Endothelial cell of umbilical vein (primary cell): ENCODE results near the gene SPINT4. TPM values are rescaled to one million over a fixed set of nuclear protein-coding genes. Genes with fewer than 3 reads are reported as not detected.

Experiments
- BruUV-seq: library from RNA; stranded (reverse); fragments of 400-500 nt; replicated peaks from 2 replicates; lab custom pipeline; 2021; lab: Mats Ljungman, UMichigan
- CTCF ChIA-PET: fragments of 300-600, 350-600 bp; sonication (Branson Sonifier 250); formaldehyde crosslinking; loops from one replicate; lab custom pipeline; 2021; ENCODE audit warnings: antibody characterized with exemption, inconsistent platforms; lab: Charles Lee
- POLR2A ChIA-PET: fragments of 300-600, 350-600 bp; sonication (Branson Sonifier 250); formaldehyde crosslinking; loops from one replicate; lab custom pipeline; 2021; ENCODE audit warnings: antibody characterized with exemption, inconsistent platforms; lab: Charles Lee
- DNase-seq: peaks from one replicate; pipeline ENCODE4 v3.0.0-alpha.2; 2011; ENCODE audit warnings: low read depth, low spot score
- FAIRE-seq: peaks from 2 replicates; lab custom pipeline; 2011; peaks lifted over from hg19 to GRCh38; lab: Jason Lieb, UNC
- H2AFZ ChIP-seq: 2 replicates; pipeline ENCODE4 v1.6.0; 2012; ENCODE audit warnings: low read depth, low read length, control low read depth, inconsistent platforms
- H3K27ac ChIP-seq: 2 replicates; pipeline ENCODE4 v1.5.1; 2011; ENCODE audit warnings: low read depth, mild to moderate bottlenecking, control low read depth, low read length, moderate library complexity; ENCODE audit not compliant: insufficient read depth
- H3K27me3 ChIP-seq, 2 experiments: 2 replicates each; pipeline versions ENCODE4 v1.6.0 to v1.6.1; 2011; ENCODE audit warnings: low read length in 2 of 2, mixed read lengths in 1 of 2; ENCODE audit not compliant: control insufficient read depth in 2 of 2, insufficient read depth in 2 of 2
- H3K36me3 ChIP-seq, 2 experiments: 2 replicates in 1 of 2; 3 replicates in 1 of 2; pipeline ENCODE4 v1.5.1; 2011; ENCODE audit warnings: low read length in 2 of 2, mild to moderate bottlenecking in 1 of 2, moderate library complexity in 1 of 2; ENCODE audit not compliant: control insufficient read depth in 2 of 2, insufficient read depth in 2 of 2; ENCODE audit errors: extremely low read depth in 1 of 2
- H3K4me1 ChIP-seq: 3 replicates; pipeline ENCODE4 v1.5.1; 2011; ENCODE audit warnings: mild to moderate bottlenecking, low read length; ENCODE audit not compliant: control insufficient read depth, insufficient read depth; ENCODE audit errors: extremely low read depth
- H3K4me2 ChIP-seq: 2 replicates; pipeline ENCODE4 v1.6.1; 2011; ENCODE audit warnings: low read length, control low read depth, mixed read lengths; ENCODE audit not compliant: insufficient read depth
- H3K4me3 ChIP-seq, 3 experiments: fragments of 200-600 bp in 1 of 3; sonication (generic), shearing (Covaris generic) in 1 of 3; replicated peaks in 1 of 3; 2 replicates each; pipeline ENCODE4 v1.5.1; 2011 to 2016; ENCODE audit warnings: control low read depth in 3 of 3, low read length in 3 of 3, mild to moderate bottlenecking in 2 of 3, inconsistent platforms in 1 of 3, low read depth in 1 of 3, moderate library complexity in 1 of 3; ENCODE audit not compliant: insufficient read depth in 1 of 3
- H3K79me2 ChIP-seq: 2 replicates; pipeline ENCODE4 v1.6.0; 2012; ENCODE audit warnings: low read length, inconsistent platforms; ENCODE audit not compliant: control insufficient read depth, insufficient read depth
- H3K9ac ChIP-seq: replicated peaks from 2 replicates; pipeline ENCODE3; 2011; ENCODE audit warnings: low read length, control low read depth; ENCODE audit not compliant: insufficient read depth; ENCODE audit errors: extremely low read depth
- H3K9me1 ChIP-seq: replicated peaks from 3 replicates; pipeline ENCODE4 v1.6.0; 2011; ENCODE audit warnings: mild to moderate bottlenecking, low read length; ENCODE audit not compliant: control insufficient read depth, insufficient read depth; ENCODE audit errors: extremely low read depth
- H3K9me3 ChIP-seq: replicated peaks from 2 replicates; pipeline ENCODE4 v1.5.1; 2012; ENCODE audit warnings: low read length, inconsistent platforms; ENCODE audit not compliant: control insufficient read depth, insufficient read depth
- H4K20me1 ChIP-seq: replicated peaks from 2 replicates; pipeline ENCODE3; 2011; ENCODE audit warnings: mild to moderate bottlenecking, low read length; ENCODE audit not compliant: control insufficient read depth, insufficient read depth; ENCODE audit errors: extremely low read depth
- JUN ChIP-seq: IDR thresholded peaks from 2 replicates; pipeline ENCODE4 v1.6.1; 2011; ENCODE audit warnings: borderline replicate concordance, low read depth; ENCODE audit not compliant: insufficient read length, insufficient read depth
- POLR2A ChIP-seq: IDR thresholded peaks from 2 replicates; pipeline ENCODE4 v1.6.1; 2012; ENCODE audit warnings: low read depth, mild to moderate bottlenecking, control low read depth, low read length
- dilution Hi-C: fragments of 300-500 bp; cut with MboI; formaldehyde crosslinking; loops from one replicate; pipeline ENCODE4 v1.15.0; 2019; ENCODE audit warnings: low sequenced_read_pairs; ENCODE audit not compliant: extremely low pct_ligation_motif_present
- intact Hi-C: fragments of 100-400 bp; cut with micrococcal nuclease; formaldehyde crosslinking; loops from one replicate; pipeline ENCODE4 v1.10.0; 2022
- microRNA-seq: library from miRNA; unstranded; fragments of <30 nt; microRNA quantifications from one replicate; pipeline ENCODE4 v1.2.0, GENCODE V29; 2021; ENCODE audit warnings: borderline number of aligned reads, borderline replicate concordance
- polyA plus RNA-seq, 4 experiments: library from polyadenylated mRNA; depleted of rRNA in 3 of 4; stranded (reverse) in 3 of 4; unstranded in 1 of 4; fragments of >200 nt; gene quantifications; 2 replicates each; pipeline versions ENCODE4 v1.2.1 to v1.2.3, GENCODE V29; 2011 to 2012; ENCODE audit warnings: missing spikeins in 1 of 4
- small RNA-seq: library from RNA; depleted of rRNA; stranded (forward); fragments of <200 nt; gene quantifications from one replicate; pipeline ENCODE3, GENCODE V24; 2012; ENCODE audit warnings: low replicate concordance, low read depth; ENCODE audit not compliant: insufficient read depth, insufficient read length
- total RNA-seq: library from RNA; stranded (reverse); gene quantifications from 2 replicates; pipeline ENCODE4 v1.2.3, GENCODE V29; 2021

SPINT4 gene
- total and polyA plus RNA-seq, 2 donors (not counting 3 experiments of a cell fraction or from before 2014, with no cell fraction given), result not detected

DNA sequence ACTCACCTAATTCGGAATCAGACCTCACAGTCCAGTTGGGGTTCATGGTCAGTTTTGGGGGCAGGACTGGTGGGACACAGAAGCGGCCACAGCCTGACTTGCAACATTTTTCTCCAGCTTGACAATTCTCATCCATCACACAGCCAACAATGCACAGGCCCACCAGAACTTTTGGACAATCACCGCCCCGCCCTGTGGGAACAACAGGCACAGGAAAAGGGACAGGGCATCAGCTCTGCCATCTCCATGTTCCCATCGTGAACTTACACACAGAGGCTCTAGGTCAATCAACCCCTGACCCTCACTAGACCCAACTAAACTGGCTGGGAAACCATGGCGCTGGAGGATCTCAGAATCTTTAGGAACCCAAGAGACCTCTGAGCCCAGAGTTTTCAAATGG is 53.3 kb downstream of the SPINT4 start:
- no TSS peak for BruUV-seq
- dilution Hi-C loops, result no loop called here

More for the DNA sequence above, 53.3 kb downstream of the SPINT4 start:
- TF ChIP-seq JUN (no peak), POLR2A (no peak)
- no peaks in the 10 kb centered on the region for H3K9me1 ChIP-seq
- intact Hi-C loops, result loop anchor here (10.0 kb wide), 1 partner anchor 151 kb away; the partner anchor contains the start of gene WFDC10A
- H3K36me3 ChIP-seq, result no peaks in the 10 kb centered on the region
- no peak overlapping the region for H3K9ac ChIP-seq
- peaks cover 21% of the 10 kb centered on the region for H3K4me1 ChIP-seq
- DNase-seq (no peak), FAIRE-seq (no peak)
- no peak overlapping the region for H2AFZ ChIP-seq
- POLR2A ChIA-PET, result no interaction called here
- no peak overlapping the region for H3K4me3 ChIP-seq
- H3K27me3 ChIP-seq, result peaks cover 0 to 4% of the 10 kb centered on the region in 2 experiments
- H3K79me2 ChIP-seq, result no peaks in the 10 kb centered on the region
- H3K4me2 ChIP-seq, result no peak overlapping the region
- no peaks in the 10 kb centered on the region for H3K9me3 ChIP-seq
- no peaks in the 10 kb centered on the region for H4K20me1 ChIP-seq
- CTCF ChIA-PET, result no interaction called here
- H3K27ac ChIP-seq, result no peak overlapping the region

Small RNA genes lying within 50 kb of the gene (microRNA-seq; reads per million reads assigned to microRNA genes)
- not detected for gene MIR3617

Small RNA genes lying within 50 kb of the gene (small RNA-seq; reads per million reads assigned to genes)
- gene MIR3617 (not detected), gene SPINT5P (not detected)

Other genes starting within 250 kb of the SPINT4 start
- gene SPINT3, start 206.7 kb upstream of the SPINT4 start, total RNA-seq, result not detected in 2 replicates
- gene SPINT3, start 206.7 kb upstream of the SPINT4 start, polyA plus RNA-seq, result not detected in 2 replicates
- not detected in 2 replicates for gene WFDC6, start 182.9 kb upstream of the SPINT4 start, total RNA-seq
- not detected in 2 replicates for gene WFDC6, start 182.9 kb upstream of the SPINT4 start, polyA plus RNA-seq
- gene EPPIN, start 174.9 kb upstream of the SPINT4 start, total RNA-seq, result not detected in 2 replicates
- gene EPPIN, start 174.9 kb upstream of the SPINT4 start, polyA plus RNA-seq, result not detected in 2 replicates
- not detected in 2 replicates for gene WFDC8, start 143.1 kb upstream of the SPINT4 start, total RNA-seq
- not detected in 2 replicates for gene WFDC8, start 143.1 kb upstream of the SPINT4 start, polyA plus RNA-seq
- gene WFDC10A, start 92.6 kb upstream of the SPINT4 start, total RNA-seq, result not detected in 2 replicates
- gene WFDC10A, start 92.6 kb upstream of the SPINT4 start, polyA plus RNA-seq, result not detected in 2 replicates
- not detected in 2 replicates for gene WFDC9, start 91.1 kb upstream of the SPINT4 start, total RNA-seq
- not detected in 2 replicates for gene WFDC9, start 91.1 kb upstream of the SPINT4 start, polyA plus RNA-seq
- gene WFDC11, start 52.1 kb upstream of the SPINT4 start, total RNA-seq, result not detected in 2 replicates
- gene WFDC11, start 52.1 kb upstream of the SPINT4 start, polyA plus RNA-seq, result not detected in 2 replicates
- not detected in 2 replicates for gene WFDC13, start 20.3 kb upstream of the SPINT4 start, total RNA-seq
- gene WFDC13, start 20.3 kb upstream of the SPINT4 start, polyA plus RNA-seq, result not detected in 2 replicates
- gene WFDC10B, start 17.3 kb upstream of the SPINT4 start, total RNA-seq, result not detected in 2 replicates
- gene WFDC10B, start 17.3 kb upstream of the SPINT4 start, polyA plus RNA-seq, result not detected in 2 replicates
- gene WFDC3, start 69.5 kb downstream of the SPINT4 start, total RNA-seq, result not detected in 2 replicates
- gene WFDC3, start 69.5 kb downstream of the SPINT4 start, polyA plus RNA-seq, result 0.39 TPM in 1 of 2 replicates, not detected in the other
- gene DNTTIP1, start 69.6 kb downstream of the SPINT4 start, total RNA-seq, result 31.9 and 33.7 TPM in 2 replicates
- gene DNTTIP1, start 69.6 kb downstream of the SPINT4 start, polyA plus RNA-seq, result 38.4 and 40.5 TPM in 2 replicates
- 108 and 129 TPM in 2 replicates for gene UBE2C, start 90.3 kb downstream of the SPINT4 start, total RNA-seq
- gene UBE2C, start 90.3 kb downstream of the SPINT4 start, polyA plus RNA-seq, result 130 and 135 TPM in 2 replicates
- gene TNNC2, start 105.0 kb downstream of the SPINT4 start, total RNA-seq, result not detected in 2 replicates
- 0.19 and 0.26 TPM in 2 replicates for gene TNNC2, start 105.0 kb downstream of the SPINT4 start, polyA plus RNA-seq
- gene SNX21, start 111.5 kb downstream of the SPINT4 start, total RNA-seq, result 11.9 and 14.9 TPM in 2 replicates
- 11.6 and 14.8 TPM in 2 replicates for gene SNX21, start 111.5 kb downstream of the SPINT4 start, polyA plus RNA-seq
- 15.5 and 15.8 TPM in 2 replicates for gene ACOT8, start 135.0 kb downstream of the SPINT4 start, total RNA-seq
- 50.9 and 58.8 TPM in 2 replicates for gene ACOT8, start 135.0 kb downstream of the SPINT4 start, polyA plus RNA-seq
- 4.2 and 4.4 TPM in 2 replicates for gene ZSWIM3, start 135.3 kb downstream of the SPINT4 start, total RNA-seq
- gene ZSWIM3, start 135.3 kb downstream of the SPINT4 start, polyA plus RNA-seq, result 3.8 and 4.5 TPM in 2 replicates
- 10.0 and 11.3 TPM in 2 replicates for gene ZSWIM1, start 158.9 kb downstream of the SPINT4 start, total RNA-seq
- 8.5 and 9.4 TPM in 2 replicates for gene ZSWIM1, start 158.9 kb downstream of the SPINT4 start, polyA plus RNA-seq
- 1.3 TPM in 1 of 2 replicates, not detected in the other for gene SPATA25, start 165.3 kb downstream of the SPINT4 start, total RNA-seq
- 0.69 and 1.0 TPM in 2 replicates for gene SPATA25, start 165.3 kb downstream of the SPINT4 start, polyA plus RNA-seq
- gene NEURL2, start 168.9 kb downstream of the SPINT4 start, total RNA-seq, result 5.4 and 6.5 TPM in 2 replicates
- gene NEURL2, start 168.9 kb downstream of the SPINT4 start, polyA plus RNA-seq, result 2.8 and 4.5 TPM in 2 replicates
- gene CTSA, start 169.0 kb downstream of the SPINT4 start, total RNA-seq, result 156 and 169 TPM in 2 replicates
- gene CTSA, start 169.0 kb downstream of the SPINT4 start, polyA plus RNA-seq, result 409 and 427 TPM in 2 replicates
- 61.9 and 62.1 TPM in 2 replicates for gene PLTP, start 189.8 kb downstream of the SPINT4 start, total RNA-seq
- gene PLTP, start 189.8 kb downstream of the SPINT4 start, polyA plus RNA-seq, result 118 TPM in 2 replicates
- gene PCIF1, start 212.3 kb downstream of the SPINT4 start, total RNA-seq, result 25.8 and 27.2 TPM in 2 replicates
- gene PCIF1, start 212.3 kb downstream of the SPINT4 start, polyA plus RNA-seq, result 26.4 and 27.6 TPM in 2 replicates
- gene ZNF335, start 249.9 kb downstream of the SPINT4 start, total RNA-seq, result 22.8 and 23.9 TPM in 2 replicates
- gene ZNF335, start 249.9 kb downstream of the SPINT4 start, polyA plus RNA-seq, result 17.3 and 20.4 TPM in 2 replicates